GM19023 (cell line): ENCODE results near the gene AGPAT3.

Experiments
- ATAC-seq: cut with Tn5 transposase; IDR thresholded peaks from one replicate; pipeline ENCODE4 v1.9.1; 2021; ENCODE audit warnings: mild to moderate bottlenecking, moderate library complexity; ENCODE audit not compliant: unreplicated experiment

AGPAT3 gene

DNA sequence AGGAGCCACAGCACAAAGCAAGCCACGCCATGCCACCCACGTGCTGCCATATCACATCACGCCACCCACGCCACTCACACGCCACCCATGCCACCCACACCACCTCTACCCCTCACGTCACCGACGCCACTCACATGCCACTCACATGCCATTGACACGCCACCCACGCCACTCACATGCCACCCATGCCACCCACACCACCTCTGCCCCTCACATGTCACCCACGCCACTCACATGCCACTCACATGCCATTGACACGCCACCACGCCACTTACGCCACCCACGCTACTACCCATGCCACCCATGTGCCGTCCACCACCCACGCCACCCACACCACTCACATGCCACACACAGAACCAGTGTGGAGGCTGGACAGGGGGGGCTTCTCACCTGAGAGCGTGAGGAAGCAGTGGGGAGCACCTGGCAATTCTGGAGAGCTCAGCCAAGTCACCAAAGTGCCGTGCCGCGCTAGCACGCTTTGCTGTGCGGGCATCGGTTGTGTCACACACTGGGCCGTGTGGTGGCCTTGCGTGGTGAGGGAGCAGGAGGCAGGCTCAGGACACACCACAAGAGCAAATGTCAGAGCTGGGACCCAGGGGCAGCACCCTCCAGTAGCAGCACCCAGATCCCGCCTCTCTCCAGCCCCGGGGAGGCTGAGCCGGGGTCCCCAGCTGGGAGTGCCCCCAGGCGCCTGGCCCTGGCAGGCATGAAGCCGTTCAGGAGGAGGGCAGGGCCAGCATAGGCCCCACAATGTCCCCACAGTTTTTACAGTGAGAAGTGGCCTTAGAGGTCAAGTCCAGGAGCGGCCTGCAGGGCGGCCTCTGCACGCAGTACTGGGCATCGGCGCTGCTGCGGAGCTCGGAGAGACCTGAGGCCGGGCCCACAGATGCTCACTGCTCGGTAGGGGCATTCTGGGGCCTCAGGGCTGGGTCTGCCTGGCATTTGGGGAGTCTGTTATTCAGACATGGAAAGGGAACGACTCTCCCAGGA, 70.0 kb downstream of the AGPAT3 start:
- no peak for ATAC-seq

DNA sequence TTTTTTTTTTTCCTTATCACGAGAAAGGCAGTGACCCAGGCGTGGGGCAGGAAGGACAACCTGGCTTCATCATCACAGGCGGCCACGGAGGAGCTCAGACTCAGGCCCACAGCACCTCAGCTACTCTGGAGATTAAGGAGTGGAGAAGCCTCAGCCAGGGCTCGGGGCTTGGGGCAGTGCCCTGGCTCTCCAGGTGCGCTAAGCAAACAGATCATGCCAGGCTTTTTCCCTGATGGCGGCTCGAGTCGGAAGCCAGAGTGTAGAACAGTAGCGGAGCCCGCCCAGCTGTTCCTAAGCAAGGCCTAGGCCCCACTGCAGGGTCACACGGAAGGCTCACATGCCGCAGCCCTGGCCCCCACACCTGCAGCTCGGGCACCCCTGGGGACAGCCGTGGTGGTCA, 70.7 kb downstream of the AGPAT3 start:
- ATAC-seq = no peak

DNA sequence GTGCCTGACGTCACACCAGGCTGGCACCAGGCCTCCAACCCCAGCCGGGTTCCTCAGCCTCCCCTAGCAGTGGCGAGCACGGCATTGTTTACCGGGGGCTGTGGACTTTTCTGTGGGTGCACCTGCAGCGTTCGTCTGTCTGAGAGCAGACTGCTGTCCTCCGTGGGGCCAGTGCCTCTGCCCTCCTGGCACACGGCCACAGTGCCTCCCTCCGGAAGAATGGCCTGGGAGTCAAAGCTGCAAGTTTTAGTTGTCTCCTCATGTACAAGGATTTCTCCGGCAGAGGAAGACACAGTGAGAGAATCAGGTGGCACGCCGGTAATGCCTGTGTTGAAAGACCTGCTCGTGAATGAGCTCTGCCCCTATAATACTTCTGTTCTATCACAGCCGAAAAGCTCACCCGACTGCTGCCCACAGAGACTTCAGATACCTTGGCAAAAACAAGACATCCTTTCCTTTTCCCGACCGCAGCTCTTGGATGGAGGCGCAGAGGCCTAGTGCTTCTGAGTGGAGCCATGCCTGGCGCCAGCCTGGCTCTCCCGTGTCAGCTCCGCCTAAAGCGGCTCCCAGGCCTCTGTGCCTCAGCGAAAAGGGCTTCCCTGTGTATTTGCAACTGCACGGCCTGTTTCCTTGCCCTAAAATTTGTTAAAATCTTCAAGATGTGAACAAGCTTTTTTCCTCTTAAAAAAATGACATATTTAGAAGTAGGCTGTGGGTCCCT, 71.4 kb downstream of the AGPAT3 start:
- no peak for ATAC-seq

DNA sequence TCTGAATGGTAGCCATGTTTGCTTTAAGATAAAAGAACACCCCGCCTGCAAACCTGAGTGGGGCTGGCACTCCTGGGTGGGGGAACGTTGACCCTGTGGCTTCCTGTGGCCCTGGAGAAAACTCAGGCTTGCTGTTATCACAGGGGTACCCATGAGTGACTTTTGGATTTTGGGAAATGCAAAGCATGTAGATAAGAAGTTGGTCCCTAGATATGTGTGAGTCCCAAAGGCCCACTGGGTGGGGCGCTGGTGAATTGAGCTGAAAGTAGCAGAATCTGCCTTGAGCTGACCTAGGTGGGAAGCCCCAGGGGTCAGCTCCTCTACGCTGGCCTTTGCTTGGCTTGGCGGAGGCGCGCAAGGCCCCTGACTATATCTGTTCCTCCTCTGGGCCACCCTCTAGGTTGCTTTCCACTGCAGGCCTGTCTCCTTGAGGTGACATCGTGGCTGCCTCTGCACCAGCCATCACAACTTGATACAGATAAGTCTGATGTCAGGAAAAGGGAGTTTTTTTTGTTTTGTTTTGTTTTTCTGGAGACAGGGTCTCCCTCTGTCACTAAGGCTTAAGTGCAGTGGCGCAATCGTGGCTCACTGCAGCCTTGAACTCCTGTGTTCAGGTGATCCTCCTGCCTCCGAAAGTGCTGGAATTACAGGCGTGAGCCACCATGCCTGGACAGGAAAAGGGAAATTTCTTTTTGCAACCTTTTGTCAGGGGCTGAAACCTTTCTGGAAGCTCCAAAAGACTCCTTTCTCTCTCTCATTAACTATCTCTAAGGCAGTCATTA, 72.2 kb downstream of the AGPAT3 start:
- no peak for ATAC-seq

DNA sequence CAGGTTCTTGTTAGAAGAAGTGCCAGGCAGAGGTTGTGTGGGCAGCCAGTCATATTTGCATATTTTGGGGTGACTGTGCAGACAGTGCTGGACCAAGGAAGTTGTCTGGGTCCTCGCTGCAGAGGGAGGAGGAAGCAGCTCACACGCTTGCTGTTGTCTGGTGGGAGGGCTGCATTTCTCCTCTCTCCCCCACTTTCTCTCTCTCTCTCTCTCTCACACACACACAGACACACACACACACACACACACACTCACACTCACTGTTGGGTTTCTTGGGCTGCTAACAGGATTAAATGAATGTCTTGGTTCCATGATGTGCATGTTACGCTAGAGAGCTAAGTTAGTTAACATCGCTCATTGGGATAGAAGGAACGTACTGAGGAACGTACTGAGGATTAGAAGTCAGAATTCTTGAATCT, 72.9 kb downstream of the AGPAT3 start:
- no peak for ATAC-seq

DNA sequence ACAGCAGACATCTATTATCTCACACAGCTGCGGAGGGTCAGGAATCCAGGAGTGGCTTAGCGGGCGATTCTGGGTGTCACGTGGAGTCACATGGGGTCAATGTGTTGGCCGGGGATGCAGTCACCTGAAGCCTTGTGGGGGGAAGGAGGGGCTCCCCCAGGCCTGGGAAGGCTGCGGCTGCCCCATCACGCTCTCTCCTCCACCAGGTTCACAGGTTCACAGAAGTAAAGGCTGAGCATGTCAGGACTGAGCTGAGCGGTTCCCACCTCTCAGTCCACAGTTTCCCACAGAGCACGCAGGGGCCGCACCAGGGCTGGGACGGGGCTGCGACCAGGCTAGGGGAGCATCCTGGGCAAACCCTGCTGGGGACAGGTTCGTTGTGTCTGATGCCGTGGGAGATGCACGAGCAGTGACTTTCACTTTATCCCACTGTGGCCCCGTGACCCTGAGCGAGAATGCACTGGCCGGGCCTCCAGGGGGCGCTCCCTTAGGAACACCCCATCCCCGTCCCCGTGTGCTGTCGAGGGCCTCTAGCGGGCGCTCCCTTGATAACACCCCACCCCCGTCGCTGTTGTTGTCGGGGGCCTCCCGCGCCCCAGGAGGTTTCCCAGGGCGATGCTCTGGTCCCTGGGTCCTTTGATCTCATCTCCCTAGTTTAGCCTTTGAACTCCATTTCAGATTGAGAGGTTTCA, 73.9 kb downstream of the AGPAT3 start:
- peak; percentile 84 for ATAC-seq

DNA sequence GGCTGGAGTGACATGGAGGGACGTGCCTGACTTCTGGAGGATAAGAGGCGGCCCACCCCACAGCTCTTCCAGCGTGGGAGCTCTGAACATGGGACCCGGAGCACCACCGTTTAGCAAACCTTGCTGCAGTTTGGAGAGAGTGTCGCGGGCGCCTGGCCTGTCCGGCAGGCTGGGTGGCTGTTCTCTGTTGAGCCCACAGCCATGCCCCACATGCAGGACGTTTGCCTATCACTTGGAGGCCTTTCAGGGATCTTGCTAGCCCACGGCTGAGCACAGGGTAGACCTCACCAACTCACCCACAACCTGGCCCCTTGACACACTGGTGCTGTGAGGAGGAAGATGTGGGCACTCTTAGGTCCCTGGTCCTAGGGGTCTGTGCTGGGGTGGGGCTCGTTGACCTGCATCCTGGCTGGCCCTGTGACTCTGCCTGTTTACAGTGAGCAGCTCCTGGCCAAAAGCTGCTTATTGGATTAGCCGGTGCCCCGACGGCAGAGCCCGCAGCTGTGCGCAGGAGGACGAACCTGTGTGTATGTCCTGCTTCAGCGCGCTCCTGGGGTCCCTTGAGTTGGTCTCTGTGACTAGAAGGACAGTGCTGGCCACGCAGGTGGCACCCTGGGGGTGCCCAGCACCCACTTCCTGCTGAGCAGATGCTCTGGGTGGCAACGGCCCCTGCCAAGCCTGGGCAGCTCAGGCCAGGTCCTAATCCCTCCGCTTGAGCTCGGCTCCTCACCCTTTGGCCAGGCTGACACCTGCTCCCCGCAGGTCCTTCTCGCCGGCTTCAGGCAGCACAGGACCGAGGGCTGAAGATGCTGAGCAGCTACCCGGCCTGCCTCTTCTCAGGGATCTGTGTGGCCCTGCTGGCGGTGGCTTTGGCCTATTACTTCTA, 74.7 kb downstream of the AGPAT3 start:
- ATAC-seq = no peak

DNA sequence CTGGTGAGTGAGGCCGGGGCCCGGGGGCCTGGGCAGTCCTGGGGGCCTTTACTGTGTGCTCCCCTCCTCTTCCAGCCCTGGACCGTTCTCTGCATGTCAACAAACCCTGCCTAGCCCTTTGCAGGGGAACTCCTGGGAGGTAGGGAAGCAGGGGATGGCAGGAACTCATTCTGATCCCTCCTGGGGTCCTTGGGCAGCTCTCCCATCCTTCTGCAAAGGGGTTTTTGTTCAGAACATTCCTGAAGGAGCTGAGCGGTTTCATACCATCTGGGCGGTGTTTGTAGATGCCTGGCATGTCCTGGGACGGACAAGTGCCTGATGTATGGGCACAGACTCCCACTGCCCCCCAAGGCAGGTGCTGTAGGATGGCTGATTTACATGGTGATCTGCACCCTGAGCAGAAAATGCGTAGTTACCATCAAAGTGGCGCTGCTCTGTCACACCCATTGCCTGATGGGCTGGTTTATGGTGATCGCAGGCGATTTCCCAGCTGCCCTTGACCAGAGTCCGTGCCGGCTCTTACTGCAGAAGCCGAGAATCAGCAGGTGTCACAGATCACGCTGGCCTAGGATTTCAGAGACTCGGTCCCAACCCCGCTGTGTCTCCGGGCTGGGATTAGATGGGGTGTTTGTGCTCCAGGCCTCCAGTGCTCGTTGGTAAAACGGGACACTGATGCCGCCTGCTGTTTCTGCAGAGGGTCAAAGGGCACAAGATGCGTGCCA, 75.5 kb downstream of the AGPAT3 start:
- no peak for ATAC-seq

DNA sequence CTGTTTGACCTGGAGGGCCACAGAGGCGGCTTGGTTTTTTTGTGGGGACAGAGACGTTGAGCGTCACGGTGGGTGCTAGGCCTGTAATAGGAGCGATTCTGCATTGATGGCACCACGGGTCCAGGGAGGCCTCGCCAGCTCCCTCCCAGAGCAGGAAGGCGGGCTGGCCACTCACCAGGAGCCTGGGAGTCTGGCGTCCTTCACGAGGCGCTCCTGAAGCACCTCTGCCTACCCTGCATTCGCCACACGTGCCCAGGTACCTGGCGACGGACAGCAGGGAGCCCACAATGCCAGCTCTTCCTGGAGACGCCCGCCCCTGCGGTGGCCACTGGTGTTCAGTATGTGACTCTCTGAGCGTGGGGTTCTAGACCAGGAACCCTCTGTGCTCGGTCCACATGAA, 77.2 kb downstream of the AGPAT3 start:
- ATAC-seq = no peak

DNA sequence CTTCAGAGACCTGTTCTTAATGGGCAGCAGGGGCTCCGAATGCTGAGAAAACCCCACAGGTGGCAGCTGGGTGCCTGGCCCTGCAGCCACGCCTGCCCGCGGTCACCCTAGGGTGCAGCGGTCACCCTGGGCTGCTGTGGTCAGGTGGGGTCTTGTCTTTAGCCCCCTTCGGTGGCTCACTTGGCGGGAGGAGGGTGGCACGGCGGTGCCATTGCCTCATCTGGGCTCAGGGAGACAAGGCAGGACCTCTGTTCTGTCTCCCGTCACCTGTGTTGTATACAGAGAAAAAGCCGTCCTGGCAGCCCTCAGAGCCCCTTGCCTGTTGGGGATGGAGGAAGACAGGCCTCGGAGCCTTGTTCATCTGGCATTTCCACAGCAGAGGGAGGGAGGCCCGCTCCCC, 77.6 kb downstream of the AGPAT3 start:
- no peak for ATAC-seq

DNA sequence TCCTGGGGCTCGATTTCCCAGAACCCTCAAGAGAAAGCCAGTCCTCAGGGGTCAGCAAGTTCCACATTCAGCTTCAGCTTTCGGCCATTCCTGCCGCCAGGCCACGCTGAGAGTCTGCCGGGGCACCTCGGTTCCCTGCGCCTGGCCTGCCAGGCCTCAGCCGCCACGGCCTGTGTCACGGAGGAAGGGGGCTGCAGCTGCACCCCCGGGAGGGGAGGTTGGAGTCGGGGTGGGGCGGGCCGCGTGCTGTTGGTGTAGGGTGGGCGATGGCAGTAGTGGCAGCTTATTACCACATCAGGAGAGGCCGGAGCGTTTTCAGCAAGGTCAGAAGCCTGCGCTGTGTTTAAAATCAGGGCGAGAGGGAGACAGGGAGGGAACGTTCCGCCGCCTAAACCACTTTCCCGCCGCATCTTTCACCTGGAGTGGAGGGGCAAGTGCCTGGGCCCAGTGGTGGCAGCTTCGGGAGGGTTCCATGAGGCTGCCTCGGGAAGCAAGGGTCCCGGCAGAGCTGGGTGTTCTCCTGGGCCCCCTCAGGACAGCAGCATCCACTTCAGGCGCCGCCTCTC, 78.6 kb downstream of the AGPAT3 start:
- ATAC-seq = no peak

DNA sequence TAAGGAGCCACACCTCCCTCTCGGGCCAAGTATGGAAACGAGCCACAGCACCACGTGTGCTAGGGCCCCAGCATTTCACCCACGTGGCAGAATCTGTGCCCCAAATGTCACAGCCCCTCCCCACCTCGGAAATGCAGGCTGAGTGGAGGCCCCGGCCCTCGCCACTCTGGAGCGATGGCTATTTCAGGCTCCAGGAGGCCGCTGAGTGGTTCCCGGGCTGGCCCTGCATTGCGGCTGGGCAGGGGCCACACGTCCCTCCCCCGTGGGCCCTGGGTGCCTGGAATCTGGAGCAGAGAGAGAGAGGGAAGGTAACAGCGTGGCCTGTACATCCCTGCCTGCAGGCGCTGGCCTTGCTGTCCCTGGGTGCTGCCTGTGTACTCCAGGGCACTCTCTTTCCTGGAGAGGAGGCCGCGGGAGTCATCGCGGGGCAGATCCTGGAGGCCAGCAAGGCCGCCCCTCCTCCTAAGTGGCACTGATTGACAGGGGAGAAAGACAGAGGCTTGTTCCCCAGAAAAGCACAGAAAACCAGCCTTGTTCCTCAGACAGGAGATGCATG, 79.1 kb downstream of the AGPAT3 start:
- ATAC-seq = no peak

DNA sequence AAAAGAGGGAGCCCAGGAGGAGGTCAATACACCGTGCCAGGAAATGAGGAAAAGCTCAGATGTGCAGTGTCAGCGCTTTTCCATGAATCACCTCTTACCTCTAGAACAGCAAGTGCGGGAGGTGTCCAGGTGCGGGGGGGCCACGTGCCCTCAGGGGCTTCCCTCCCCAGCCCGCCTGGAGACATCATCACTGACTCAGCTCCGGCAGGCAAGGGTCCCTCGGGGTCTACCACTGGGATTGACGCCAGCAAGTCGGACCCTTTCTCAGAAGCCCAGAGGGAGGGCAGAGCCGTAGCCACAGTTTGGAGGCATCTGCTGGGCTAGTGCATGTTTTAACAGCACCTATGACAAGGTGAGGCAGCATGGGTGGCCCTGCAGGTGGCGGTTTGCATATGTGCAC, 79.7 kb downstream of the AGPAT3 start:
- no peak for ATAC-seq

DNA sequence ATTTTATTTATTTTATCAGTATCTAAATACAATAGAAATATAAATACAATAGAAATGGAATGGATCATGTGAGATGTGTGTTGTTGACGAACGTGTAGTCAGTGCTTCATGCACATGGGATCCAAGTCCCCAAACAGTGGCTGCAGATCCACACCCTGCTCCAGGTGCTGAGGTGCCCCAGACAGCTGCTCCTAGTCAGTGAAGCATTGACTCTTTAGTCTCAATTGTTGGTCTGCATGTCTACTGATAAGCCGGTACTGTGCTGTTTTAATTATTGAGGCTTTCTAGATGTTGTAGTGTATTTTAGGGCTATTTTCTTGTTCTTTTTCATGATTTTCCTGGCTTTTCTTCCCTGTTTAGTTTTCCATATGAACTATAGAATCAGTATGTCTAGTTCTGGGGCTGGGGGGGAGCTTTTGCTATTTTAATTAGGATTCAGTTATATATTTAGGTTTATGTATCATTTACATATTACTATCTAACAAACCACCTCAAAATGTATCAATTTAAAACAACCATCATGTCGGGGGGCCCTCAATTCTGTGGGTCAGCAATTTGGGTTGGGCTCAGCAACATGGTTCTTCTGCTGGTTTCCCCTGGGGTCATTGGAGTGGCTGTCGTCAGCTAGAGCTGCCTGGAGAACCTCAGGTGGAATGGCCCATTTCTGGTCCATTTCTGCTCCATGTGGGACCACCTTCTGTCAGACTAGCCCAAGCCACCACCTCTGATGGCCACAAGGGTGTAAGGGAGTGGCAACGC, 83.9 kb downstream of the AGPAT3 start:
- ATAC-seq = no peak

DNA sequence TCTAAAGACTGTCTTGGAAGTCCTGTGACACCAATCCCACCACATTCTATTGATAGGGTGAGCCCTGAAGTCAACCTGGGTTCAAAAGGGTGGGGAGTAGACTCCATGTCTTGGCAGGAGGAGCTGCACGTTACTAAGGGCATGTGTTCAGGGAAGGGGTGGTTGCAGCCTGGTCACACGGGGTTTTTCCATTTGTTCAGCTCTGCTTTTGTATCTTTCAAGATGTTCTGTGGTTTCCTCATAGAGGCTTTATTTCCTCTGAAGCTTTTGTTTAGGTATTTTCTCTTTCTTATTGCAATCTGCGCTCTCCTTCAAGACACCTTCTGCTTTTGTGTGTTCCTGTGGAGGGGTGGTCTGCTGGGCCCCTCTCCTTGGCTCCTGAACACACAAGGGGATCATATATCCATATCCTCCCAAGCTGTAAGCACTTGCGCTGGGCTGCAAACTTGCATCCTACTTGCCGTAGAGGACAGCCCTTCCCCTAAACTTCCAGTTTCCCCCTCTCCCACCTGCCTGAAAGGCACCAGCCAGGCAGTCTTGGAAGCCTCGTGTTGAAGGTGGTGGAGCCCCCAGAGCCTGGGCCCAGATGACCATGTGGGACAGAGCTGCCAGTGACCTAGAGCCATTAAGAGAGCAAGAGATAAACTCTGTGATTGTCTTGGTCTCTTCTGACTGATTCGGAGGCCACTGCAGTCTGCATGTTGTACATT, 84.6 kb downstream of the AGPAT3 start:
- ATAC-seq = no peak

DNA sequence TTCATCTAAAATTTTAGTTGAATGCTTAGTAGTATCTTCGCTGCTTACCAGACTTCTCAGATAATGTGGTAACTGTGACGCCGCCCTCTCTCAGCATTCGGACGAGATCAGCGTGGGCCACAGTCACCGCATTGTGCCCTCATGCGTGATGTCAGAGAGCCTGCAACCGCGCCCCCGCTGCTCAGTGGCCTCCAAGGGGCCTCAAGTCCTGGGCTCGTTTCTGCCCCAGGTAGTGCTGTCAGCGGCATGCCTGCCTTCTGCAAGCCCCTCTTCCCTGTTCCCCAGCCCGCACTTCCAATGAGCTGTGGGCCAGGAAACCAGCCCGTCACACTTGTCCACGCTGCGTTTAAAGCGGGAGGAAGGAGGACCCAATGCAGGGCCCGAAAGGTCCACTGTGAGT, 85.5 kb downstream of the AGPAT3 start:
- no peak for ATAC-seq

DNA sequence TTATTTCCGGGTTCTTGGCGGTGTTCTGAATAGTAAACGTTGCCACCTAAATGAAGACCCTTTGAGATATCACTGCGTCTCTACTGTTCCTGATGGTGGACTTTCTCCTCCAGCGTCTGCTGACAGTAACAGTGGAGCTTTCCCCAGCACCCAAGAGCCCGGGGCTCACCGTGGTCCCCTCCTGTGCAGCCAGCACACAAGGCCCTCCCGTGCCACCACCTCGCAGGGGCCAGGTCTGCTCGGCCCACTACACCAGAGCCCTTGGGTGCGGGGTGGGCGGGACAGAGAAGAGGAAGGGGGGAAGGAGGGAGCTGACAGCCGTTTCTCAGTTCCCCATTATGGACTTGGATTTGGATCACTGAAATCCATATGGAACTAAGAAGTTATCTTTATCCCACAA, 85.9 kb downstream of the AGPAT3 start:
- ATAC-seq = no peak
